Esophagus muscularis mucosa (tissue), 4 donors: ENCODE data around the gene KRT80. TPM values are rescaled to one million over a fixed set of nuclear protein-coding genes. Genes with fewer than 3 reads are reported as not detected.

ENCODE experiments used
- DNase-seq: peaks from one replicate; pipeline ENCODE4 v3.0.0-alpha.2; 2017; ENCODE audit errors: extremely low spot score
- H3K27ac ChIP-seq, 4 donors: fragments of 200-600 bp; sonication (generic); replicated peaks in 1 of 4; 1 replicate in 3 of 4; 2 replicates in 1 of 4; pipeline ENCODE4 v1.5.1; 2016 to 2019; ENCODE audit warnings: mild to moderate bottlenecking in 1 of 4
- H3K27me3 ChIP-seq, 4 donors: fragments of 200-600 bp; sonication (generic); one replicate each; pipeline versions ENCODE4 v1.5.1 to v1.6.0; 2016 to 2019
- H3K36me3 ChIP-seq, 4 donors: fragments of 200-600 bp; sonication (generic); one replicate each; pipeline ENCODE4 v1.5.1; 2016 to 2019
- H3K4me1 ChIP-seq, 4 donors: fragments of 200-600 bp; sonication (generic); one replicate each; pipeline ENCODE4 v1.5.1; 2016 to 2019
- H3K4me3 ChIP-seq, 4 donors: fragments of 200-600 bp; sonication (generic); 1 replicate in 2 of 4; 2 replicates in 2 of 4; pipeline ENCODE4 v1.5.1; 2016 to 2019; ENCODE audit warnings: mild to moderate bottlenecking in 4 of 4, moderate library complexity in 1 of 4
- H3K9me3 ChIP-seq, 4 donors: fragments of 200-600 bp; sonication (generic); 1 replicate in 3 of 4; 2 replicates in 1 of 4; pipeline ENCODE4 v1.5.1; 2016 to 2019
- EP300 ChIP-seq: sonication (generic); formaldehyde crosslinking; IDR thresholded peaks from one replicate; pipeline ENCODE4 v1.6.1; 2017; ENCODE audit warnings: antibody characterized with exemption
- POLR2A ChIP-seq: fragments of 450-650 bp; IDR thresholded peaks from one replicate; pipeline ENCODE4 v1.6.1; 2017; ENCODE audit warnings: antibody characterized with exemption, moderate library complexity, mild to moderate bottlenecking, low read depth
- POLR2AphosphoS5 ChIP-seq, 2 donors: sonication (generic); formaldehyde crosslinking; IDR thresholded peaks; one replicate each; pipeline ENCODE4 v1.6.1; 2017; ENCODE audit warnings: antibody characterized with exemption in 2 of 2
- WGBS: methylation state at CpG from one replicate; pipeline ENCODE4 v1.1.5; 2018; 5-methylcytosine and 5-hydroxymethylcytosine counted together
- intact Hi-C: fragments of 100-400 bp; cut with DNase I; formaldehyde crosslinking; loops from one replicate; pipeline ENCODE4 v1.15.1; 2023
- total RNA-seq, 4 donors: library from RNA; depleted of rRNA; stranded (reverse); fragments of >200 nt; gene quantifications; one replicate each; pipeline versions ENCODE4 v1.1.0 to v1.2.1, GENCODE V29; 2016
- TF ChIP-seq, protein P1 (sequence below), 3 experiments: fragments of 200-600 bp in 2 of 3; fragments of 450-650 bp in 1 of 3; sonication (generic) in 2 of 3; IDR thresholded peaks; one replicate each; pipeline ENCODE4 v1.5.1; 2017 to 2019; ENCODE audit warnings: antibody characterized with exemption in 3 of 3, mild to moderate bottlenecking in 2 of 3, moderate library complexity in 1 of 3

The KRT80 gene
- total RNA-seq, 4 donors from 2014 or later = 0.11 TPM; not detected in 3

DNA sequence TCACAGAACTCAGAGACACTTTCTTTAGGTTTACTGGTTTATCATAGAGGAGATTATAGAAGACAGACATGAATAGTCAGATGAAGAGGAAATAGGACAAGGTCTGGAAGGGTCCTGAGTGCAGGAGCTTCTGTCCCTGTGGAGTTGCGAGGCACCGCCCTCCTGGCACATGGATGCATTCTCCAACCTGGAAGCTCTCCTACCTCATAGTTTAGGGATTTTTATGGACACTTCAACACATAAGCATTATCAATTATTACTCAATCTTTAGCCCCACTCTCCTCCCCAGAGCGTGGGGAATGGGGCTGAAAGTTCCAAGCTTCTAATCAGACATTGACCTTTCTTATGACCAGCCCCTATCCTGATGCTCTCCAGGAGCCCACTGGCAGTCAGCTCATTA lies 28.7 kb upstream of the KRT80 start:
- no peak for DNase-seq
- no peak overlapping the region for H3K4me3 ChIP-seq
- no peaks in the 10 kb centered on the region for H3K9me3 ChIP-seq
- 83% methylated on average over 3 of the region's 3 CpGs for WGBS
- intact Hi-C loops = loop anchor here (5.0 kb wide), 1 partner anchor 57 kb away; no protein-coding TSS in a partner anchor
- H3K27me3 ChIP-seq = peaks cover 0 to 35% (median 2%) of the 10 kb centered on the region in 4 donors
- H3K4me1 ChIP-seq = peaks cover 4 to 16% (median 7%) of the 10 kb centered on the region in 4 donors
- H3K27ac ChIP-seq = no peak overlapping the region
- TF ChIP-seq EP300 (no peak), POLR2AphosphoS5 (IDR thresholded peaks at IDR 0.05) (no peak), POLR2A (no peak)
- TF ChIP-seq, protein P1, sequence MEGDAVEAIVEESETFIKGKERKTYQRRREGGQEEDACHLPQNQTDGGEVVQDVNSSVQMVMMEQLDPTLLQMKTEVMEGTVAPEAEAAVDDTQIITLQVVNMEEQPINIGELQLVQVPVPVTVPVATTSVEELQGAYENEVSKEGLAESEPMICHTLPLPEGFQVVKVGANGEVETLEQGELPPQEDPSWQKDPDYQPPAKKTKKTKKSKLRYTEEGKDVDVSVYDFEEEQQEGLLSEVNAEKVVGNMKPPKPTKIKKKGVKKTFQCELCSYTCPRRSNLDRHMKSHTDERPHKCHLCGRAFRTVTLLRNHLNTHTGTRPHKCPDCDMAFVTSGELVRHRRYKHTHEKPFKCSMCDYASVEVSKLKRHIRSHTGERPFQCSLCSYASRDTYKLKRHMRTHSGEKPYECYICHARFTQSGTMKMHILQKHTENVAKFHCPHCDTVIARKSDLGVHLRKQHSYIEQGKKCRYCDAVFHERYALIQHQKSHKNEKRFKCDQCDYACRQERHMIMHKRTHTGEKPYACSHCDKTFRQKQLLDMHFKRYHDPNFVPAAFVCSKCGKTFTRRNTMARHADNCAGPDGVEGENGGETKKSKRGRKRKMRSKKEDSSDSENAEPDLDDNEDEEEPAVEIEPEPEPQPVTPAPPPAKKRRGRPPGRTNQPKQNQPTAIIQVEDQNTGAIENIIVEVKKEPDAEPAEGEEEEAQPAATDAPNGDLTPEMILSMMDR (IDR thresholded peaks at IDR 0.05) = no peak
- no peaks in the 10 kb centered on the region for H3K36me3 ChIP-seq

DNA sequence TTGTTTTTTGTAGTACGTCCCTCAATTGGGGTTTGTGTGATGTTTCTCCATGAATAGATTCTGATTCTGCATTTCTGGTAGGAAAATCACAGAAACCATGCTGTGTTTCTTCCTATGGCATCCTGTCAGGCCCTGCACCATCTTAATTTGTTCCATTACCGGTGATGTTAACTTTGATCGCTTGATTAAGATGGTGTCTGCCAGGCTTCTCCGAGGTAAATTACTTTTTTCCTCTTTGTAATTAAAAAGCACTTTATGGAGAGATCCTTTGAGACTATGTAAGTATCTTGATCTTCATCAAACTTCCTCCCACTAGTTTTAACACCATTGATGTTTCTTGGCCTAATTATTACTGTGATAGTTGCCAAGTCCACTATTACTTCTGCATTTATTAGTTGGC lies 26.2 kb upstream of the KRT80 start:
- H3K36me3 ChIP-seq = no peaks in the 10 kb centered on the region
- H3K27me3 ChIP-seq = peaks cover 0 to 29% (median 2%) of the 10 kb centered on the region in 4 donors
- H3K4me3 ChIP-seq = no peak overlapping the region
- H3K4me1 ChIP-seq = peaks cover 5 to 16% (median 11%) of the 10 kb centered on the region in 4 donors
- 91% methylated on average over 4 of the region's 4 CpGs for WGBS
- DNase-seq = no peak
- intact Hi-C loops = no loop called here
- no peaks in the 10 kb centered on the region for H3K9me3 ChIP-seq
- TF ChIP-seq, protein P1 (IDR thresholded peaks at IDR 0.05) = no peak
- TF ChIP-seq POLR2A = no peak
- no peak for TF ChIP-seq EP300
- no peak for TF ChIP-seq POLR2AphosphoS5 (IDR thresholded peaks at IDR 0.05)
- no peak overlapping the region for H3K27ac ChIP-seq

DNA sequence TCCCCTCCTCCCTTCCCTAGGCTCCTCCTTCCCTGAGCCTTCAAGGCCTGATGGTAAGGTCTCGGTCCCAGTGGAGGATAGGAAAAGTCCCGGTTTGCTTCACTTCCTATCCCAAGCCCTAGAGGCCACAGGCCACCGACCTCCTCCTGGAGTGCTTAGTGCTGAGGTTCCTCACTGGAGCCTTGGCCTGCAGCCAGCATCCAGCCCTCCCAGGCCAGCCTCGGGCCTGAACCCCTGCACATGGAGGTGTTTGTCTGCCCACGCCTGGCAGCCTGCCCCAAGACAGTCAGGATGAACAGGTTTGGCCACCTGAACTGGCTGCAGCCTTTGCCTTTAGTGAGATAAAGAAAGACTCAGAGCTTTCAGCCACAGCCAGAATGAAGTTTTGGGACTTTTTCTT lies 25.4 kb upstream of the KRT80 start:
- Histone ChIP-seq H3K9me3 (no peaks in the 10 kb centered on the region), H3K27me3 (peaks cover 0 to 22% (median 2%) of the 10 kb centered on the region in 4 donors), H3K4me3 (no peak overlapping the region), H3K27ac (no peak overlapping the region), H3K36me3 (no peaks in the 10 kb centered on the region), H3K4me1 (peaks cover 5 to 16% (median 11%) of the 10 kb centered on the region in 4 donors)
- intact Hi-C loops = no loop called here
- TF ChIP-seq POLR2A = no peak
- TF ChIP-seq EP300 = no peak
- TF ChIP-seq, protein P1 (IDR thresholded peaks at IDR 0.05) = no peak
- TF ChIP-seq POLR2AphosphoS5 (IDR thresholded peaks at IDR 0.05) = no peak
- no peak for DNase-seq
- WGBS = 51% methylated on average over 4 of the region's 5 CpGs

DNA sequence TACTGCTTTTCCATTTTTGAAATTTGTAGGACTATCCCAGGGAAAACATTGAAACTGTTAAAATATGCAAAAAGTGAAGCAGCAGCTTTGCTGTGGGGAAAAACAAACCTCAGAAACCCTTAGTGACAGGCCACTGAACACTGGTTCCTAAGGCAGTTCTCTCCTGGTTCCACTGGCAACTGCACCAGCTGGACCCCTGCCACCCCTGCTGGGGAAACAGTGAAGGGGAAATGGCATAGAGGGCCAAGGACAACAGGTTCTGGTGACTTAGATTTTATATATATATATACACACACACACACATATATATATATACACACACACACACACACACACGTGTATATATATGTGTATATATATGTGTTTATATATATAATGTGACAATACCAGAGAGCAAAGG lies 25.0 kb upstream of the KRT80 start:
- Histone ChIP-seq H3K27ac (no peak overlapping the region), H3K4me1 (peaks cover 5 to 16% (median 11%) of the 10 kb centered on the region in 4 donors), H3K27me3 (peaks cover 0 to 17% (median 2%) of the 10 kb centered on the region in 4 donors), H3K36me3 (no peaks in the 10 kb centered on the region), H3K9me3 (no peaks in the 10 kb centered on the region), H3K4me3 (no peak overlapping the region)
- intact Hi-C loops = no loop called here
- no peak for DNase-seq
- WGBS = 22% methylated on average over 1 of the region's 1 CpG
- TF ChIP-seq EP300 = no peak
- TF ChIP-seq, protein P1 (IDR thresholded peaks at IDR 0.05) = no peak
- TF ChIP-seq POLR2AphosphoS5 (IDR thresholded peaks at IDR 0.05) = no peak
- TF ChIP-seq POLR2A = no peak

DNA sequence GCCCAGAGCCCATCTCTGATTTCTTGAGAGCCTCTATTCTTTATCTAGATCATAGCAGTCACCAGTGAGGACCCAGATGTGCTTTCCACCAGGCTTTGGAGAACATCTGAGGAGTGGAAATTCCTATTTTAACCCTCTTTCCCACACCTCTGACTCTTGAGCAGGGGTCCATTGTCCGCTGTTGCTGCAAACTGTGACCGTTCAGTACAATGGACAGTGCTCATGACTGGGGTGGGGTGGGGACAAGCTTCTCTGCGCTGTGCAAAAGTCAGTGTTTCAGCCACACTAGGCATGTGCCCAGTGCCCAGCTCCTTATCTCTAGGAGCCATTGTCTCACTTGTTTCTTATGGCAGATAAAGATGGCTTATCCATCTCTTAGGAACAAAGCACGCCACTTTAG lies 24.3 kb upstream of the KRT80 start:
- intact Hi-C loops = no loop called here
- Histone ChIP-seq H3K36me3 (no peaks in the 10 kb centered on the region), H3K4me3 (no peak overlapping the region), H3K27me3 (peaks cover 0 to 10% (median 2%) of the 10 kb centered on the region in 4 donors), H3K9me3 (no peaks in the 10 kb centered on the region), H3K27ac (no peak overlapping the region), H3K4me1 (peaks cover 5 to 16% (median 11%) of the 10 kb centered on the region in 4 donors)
- TF ChIP-seq EP300 (no peak), POLR2AphosphoS5 (IDR thresholded peaks at IDR 0.05) (no peak), POLR2A (no peak)
- TF ChIP-seq, protein P1 (IDR thresholded peaks at IDR 0.05) = no peak
- no peak for DNase-seq
- 87% methylated on average over 4 of the region's 4 CpGs for WGBS
